Activated T-cell treated with anti-CD3 and anti-CD28 coated beads, Interleukin-2, amount 50 U/mL, for 72 hours (primary cell): ENCODE results near the gene IFT88. TPM values are rescaled to one million over a fixed set of nuclear protein-coding genes. Genes with fewer than 3 reads are reported as not detected.

ENCODE experiments used
- ATAC-seq, 2 donors: fragments of 150-1000 bp; cut with Tn5 transposase; replicated peaks in 1 of 2; 2 replicates each; pipeline ENCODE4 v1.10.0; 2021; ENCODE audit warnings: moderate library complexity in 2 of 2, mild to moderate bottlenecking in 1 of 2
- DNase-seq, 2 donors: peaks; one replicate each; pipeline ENCODE4 v3.0.0; 2021 to 2022; ENCODE audit warnings: mixed read lengths in 1 of 2
- H3K27ac Mint-ChIP-seq: one replicate; pipeline ENCODE4 v1.8.0; 2022; ENCODE audit warnings: mild to moderate bottlenecking, moderate library complexity, mixed read lengths
- H3K27me3 Mint-ChIP-seq: one replicate; pipeline ENCODE4 v1.8.0; 2022; ENCODE audit warnings: low read depth, mixed read lengths
- H3K36me3 Mint-ChIP-seq, 2 donors: one replicate each; pipeline ENCODE4 v1.8.0; 2022; ENCODE audit warnings: mixed read lengths in 2 of 2, mild to moderate bottlenecking in 1 of 2; ENCODE audit not compliant: insufficient read depth in 2 of 2
- H3K4me1 Mint-ChIP-seq: one replicate; pipeline ENCODE4 v1.8.0; 2022; ENCODE audit warnings: low read depth, mixed read lengths
- H3K4me3 Mint-ChIP-seq, 2 donors: one replicate each; pipeline ENCODE4 v1.8.0; 2022; ENCODE audit warnings: mild to moderate bottlenecking in 2 of 2, mixed read lengths in 2 of 2, moderate library complexity in 2 of 2
- H3K9me3 Mint-ChIP-seq, 2 donors: one replicate each; pipeline ENCODE4 v1.8.0; 2022; ENCODE audit warnings: mixed read lengths in 2 of 2
- total RNA-seq, 2 donors: library from RNA; stranded (reverse); gene quantifications; one replicate each; pipeline ENCODE4 v1.2.3, GENCODE V29; 2022

The IFT88 gene
- total RNA-seq, 2 donors from 2014 or later, result 5.0 to 5.5 TPM

DNA sequence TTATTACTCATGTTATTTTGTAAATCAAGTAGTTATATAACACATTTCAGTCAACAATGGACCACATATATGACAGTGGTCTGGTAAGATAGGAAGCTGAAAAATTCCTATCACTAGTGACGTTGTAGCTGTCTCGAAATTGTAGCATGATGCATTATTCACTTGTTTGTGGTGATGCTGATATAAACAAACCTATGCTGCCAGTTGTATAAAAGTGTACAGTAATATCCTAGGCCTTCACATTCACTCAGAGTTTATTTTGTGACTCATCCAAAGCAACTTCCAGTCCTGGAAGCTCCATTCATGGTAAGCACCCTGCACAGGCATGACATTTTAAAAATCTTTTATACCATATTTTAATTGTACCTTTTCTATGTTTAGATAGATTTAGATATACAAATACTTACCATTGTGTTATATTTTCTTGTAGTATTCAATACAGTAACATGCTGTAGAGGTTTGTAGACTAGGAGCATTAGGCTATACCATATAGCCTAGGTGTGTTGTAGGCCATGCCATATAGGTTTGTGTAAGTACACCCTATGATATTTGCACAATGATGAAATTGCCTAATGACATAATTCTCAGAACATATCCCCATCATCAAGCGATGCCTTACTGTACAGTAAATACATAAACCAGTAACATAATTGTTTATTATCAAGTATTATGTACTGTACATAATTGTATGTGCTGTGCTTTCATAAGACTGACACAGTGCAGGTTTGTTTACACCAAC, 49.3 kb downstream of the IFT88 start:
- no peak overlapping the region for H3K27ac Mint-ChIP-seq
- H3K36me3 Mint-ChIP-seq, result no peaks in the 10 kb centered on the region
- DNase-seq (no peak), ATAC-seq (no peak)
- no peaks in the 10 kb centered on the region for H3K27me3 Mint-ChIP-seq
- no peaks in the 10 kb centered on the region for H3K4me1 Mint-ChIP-seq
- no peaks in the 10 kb centered on the region for H3K9me3 Mint-ChIP-seq
- no peak overlapping the region for H3K4me3 Mint-ChIP-seq

DNA sequence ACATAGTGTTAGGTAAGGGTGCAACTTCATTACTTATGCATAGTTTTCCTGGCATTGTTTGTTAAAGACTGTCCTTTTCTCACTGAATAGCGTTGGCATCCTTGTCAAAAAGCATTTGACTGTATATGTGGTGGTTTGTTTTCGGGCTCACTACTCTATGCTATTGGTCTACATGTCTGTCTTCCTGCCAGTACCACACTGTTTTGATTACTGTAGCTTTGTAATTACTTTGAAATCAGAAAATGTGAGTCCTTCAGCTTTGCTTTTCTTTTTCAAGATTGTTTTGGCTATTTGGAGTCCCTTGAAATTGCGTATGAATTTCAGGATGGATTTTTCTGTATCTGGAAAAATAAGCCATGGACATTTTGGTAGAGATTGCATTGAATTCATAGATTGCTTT, 56.0 kb downstream of the IFT88 start:
- no peak overlapping the region for H3K27ac Mint-ChIP-seq
- H3K4me1 Mint-ChIP-seq, result no peaks in the 10 kb centered on the region
- ATAC-seq (no peak), DNase-seq (no peak)
- H3K27me3 Mint-ChIP-seq, result no peaks in the 10 kb centered on the region
- H3K4me3 Mint-ChIP-seq, result no peak overlapping the region
- H3K36me3 Mint-ChIP-seq, result peaks cover 4 to 7% of the 10 kb centered on the region in 2 donors
- H3K9me3 Mint-ChIP-seq, result no peaks in the 10 kb centered on the region

DNA sequence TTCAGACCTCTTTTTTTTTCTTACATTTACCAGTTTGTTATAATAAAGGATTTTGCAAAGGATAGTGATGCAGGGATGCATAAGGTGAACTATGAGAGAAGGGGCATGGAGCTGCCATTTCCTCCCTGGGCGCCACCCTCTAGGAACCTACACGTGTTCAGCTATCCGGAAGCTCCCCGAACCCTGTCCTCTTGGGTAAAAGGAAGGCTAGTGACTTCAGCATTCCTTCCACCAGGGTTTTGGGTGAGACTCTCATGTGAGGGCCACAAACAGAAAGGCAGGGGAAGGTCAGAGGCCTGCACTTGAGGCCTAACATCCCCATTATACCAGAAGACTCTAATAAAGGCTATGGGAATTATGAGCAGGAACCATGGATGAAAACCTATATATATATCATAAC, 57.3 kb downstream of the IFT88 start:
- Mint-ChIP-seq H3K4me3 (no peak overlapping the region), H3K27ac (no peak overlapping the region), H3K27me3 (no peaks in the 10 kb centered on the region), H3K36me3 (peaks cover 4 to 7% of the 10 kb centered on the region in 2 donors), H3K4me1 (no peaks in the 10 kb centered on the region), H3K9me3 (no peaks in the 10 kb centered on the region)
- DNase-seq (no peak), ATAC-seq (no peak)

DNA sequence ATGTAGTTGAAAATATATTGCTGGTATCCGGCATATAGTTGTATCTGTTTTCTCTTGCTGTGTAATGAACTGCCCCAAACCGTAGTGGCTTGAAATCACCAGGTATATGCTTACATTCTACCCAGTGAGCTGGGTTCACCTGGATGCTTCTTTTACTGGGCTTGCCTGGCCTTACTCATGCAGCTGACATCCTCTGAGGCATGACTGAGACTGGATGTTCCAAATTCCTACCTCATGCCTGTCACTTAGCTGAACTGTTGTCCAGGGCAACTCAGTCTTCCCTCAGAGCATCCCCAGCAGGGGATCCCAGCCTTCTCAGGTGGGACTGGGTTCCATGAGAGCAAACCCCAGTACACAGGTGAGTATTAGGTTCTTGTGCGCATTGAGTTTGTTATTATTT, 66.8 kb downstream of the IFT88 start:
- Mint-ChIP-seq H3K27me3 (no peaks in the 10 kb centered on the region), H3K27ac (no peak overlapping the region), H3K9me3 (no peaks in the 10 kb centered on the region), H3K36me3 (no peaks in the 10 kb centered on the region), H3K4me1 (peaks cover 6% of the 10 kb centered on the region), H3K4me3 (no peak overlapping the region)
- ATAC-seq (no peak), DNase-seq (no peak)

DNA sequence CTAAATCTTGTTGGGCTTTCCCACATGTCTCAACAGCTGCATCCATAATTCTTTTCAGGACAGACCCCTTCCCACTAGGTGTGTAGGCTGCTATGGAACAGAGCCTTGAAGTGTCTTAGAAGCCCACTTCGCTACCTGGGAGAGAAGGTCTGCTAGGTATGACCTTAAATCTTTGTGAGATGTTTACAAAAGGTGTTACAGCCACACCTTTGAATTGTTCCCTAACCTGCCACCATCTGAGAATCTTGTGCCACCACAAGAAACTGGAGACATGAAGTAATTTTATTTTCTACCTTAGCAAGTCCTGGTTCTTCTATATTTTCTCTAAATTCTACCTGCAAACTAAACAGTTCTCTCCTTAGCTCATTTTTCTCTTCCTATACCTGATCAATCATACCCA, 69.1 kb downstream of the IFT88 start:
- no peak for DNase-seq
- Mint-ChIP-seq H3K9me3 (no peaks in the 10 kb centered on the region), H3K4me3 (no peak overlapping the region), H3K27me3 (no peaks in the 10 kb centered on the region), H3K4me1 (peaks cover 6% of the 10 kb centered on the region), H3K27ac (no peak overlapping the region), H3K36me3 (no peaks in the 10 kb centered on the region)
- ATAC-seq, result no peak

DNA sequence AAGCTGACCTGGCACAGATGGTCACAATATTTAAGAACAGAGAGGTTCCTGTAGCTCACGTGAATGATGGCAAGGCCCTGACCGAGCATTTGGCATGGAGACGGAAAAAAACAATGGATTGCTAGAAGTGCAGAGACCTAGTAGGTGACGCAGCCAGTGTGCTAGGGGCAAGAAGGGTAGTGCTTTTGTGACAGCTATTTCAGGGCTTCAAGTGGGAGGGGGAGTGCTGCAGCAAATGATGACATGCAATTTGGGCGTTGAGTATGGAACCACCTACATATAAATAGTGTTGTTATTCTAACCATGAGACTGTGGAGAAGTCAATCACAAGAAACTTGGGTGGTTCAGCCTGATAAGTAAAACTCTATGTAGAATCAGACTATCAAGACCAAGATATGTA, 70.9 kb downstream of the IFT88 start:
- Mint-ChIP-seq H3K9me3 (no peaks in the 10 kb centered on the region), H3K27ac (no peak overlapping the region), H3K4me1 (peaks cover 6% of the 10 kb centered on the region), H3K36me3 (no peaks in the 10 kb centered on the region), H3K27me3 (no peaks in the 10 kb centered on the region), H3K4me3 (no peak overlapping the region)
- no peak for DNase-seq
- no peak for ATAC-seq

DNA sequence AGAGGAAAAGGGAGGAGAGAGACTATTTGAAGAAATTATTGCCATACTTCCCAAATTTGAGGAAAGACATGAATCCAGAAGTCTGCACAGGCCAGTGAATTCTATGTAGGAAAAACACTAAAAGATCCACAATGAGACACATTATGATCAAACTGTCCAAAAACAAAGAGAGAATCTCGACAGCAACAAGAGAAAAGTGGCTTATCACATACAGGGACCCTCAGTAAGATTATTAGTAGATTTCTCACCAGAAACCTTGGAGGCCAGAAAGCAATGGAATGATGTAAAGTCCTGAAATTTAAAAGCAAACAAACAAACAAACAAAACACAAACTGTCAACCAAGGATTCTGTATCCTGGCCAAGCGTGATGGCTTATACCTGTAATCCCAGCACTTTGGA, 80.8 kb downstream of the IFT88 start:
- Mint-ChIP-seq H3K4me1 (no peaks in the 10 kb centered on the region), H3K27ac (no peak overlapping the region), H3K36me3 (peaks cover 0 to 10% of the 10 kb centered on the region in 2 donors), H3K4me3 (no peak overlapping the region), H3K9me3 (no peaks in the 10 kb centered on the region), H3K27me3 (no peaks in the 10 kb centered on the region)
- ATAC-seq (no peak), DNase-seq (no peak)

DNA sequence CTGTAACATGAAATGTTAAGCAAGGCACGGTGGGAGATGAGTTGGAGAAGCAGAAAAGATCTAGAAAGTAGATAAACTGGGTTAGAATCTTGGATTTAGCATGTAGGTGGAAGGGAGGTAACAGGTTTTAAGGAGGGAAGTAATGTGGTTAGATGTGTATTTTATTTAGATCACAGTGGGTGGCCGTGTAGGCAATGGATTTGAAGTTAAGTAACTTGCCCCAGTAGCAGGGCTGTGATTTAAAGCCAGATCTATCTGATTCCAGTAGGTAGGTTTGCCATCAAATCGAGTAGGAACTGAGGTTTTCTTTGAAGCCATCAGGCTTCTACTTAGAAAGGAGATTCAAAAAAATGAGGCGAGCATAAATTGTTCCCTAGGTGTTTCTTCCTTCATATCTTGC, 86.0 kb downstream of the IFT88 start:
- Mint-ChIP-seq H3K27ac (no peak overlapping the region), H3K9me3 (no peaks in the 10 kb centered on the region), H3K36me3 (no peaks in the 10 kb centered on the region), H3K4me3 (no peak overlapping the region), H3K27me3 (no peaks in the 10 kb centered on the region), H3K4me1 (no peaks in the 10 kb centered on the region)
- DNase-seq (no peak), ATAC-seq (no peak)

DNA sequence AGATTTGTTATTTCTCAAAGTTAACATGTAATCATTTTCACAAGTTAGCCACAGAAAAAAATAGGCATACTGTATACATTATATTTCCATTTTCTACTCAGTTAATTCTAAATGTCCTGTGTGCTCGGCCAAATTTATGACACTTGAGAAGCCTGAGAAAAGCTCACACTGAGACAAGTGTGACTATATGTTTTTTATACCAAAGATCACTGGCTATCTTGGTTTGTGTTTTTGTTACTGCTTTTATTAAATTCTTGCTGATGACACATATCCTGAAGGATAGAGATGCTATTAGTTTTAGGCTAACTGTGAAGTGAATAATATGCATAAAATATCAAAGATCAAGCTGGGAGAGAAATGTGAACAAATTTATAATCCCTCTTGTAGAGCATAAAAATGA, 87.2 kb downstream of the IFT88 start:
- no peaks in the 10 kb centered on the region for H3K9me3 Mint-ChIP-seq
- H3K36me3 Mint-ChIP-seq, result no peaks in the 10 kb centered on the region
- no peak overlapping the region for H3K4me3 Mint-ChIP-seq
- H3K4me1 Mint-ChIP-seq, result no peaks in the 10 kb centered on the region
- H3K27me3 Mint-ChIP-seq, result no peaks in the 10 kb centered on the region
- ATAC-seq, result no peak
- DNase-seq, result no peak
- H3K27ac Mint-ChIP-seq, result no peak overlapping the region

DNA sequence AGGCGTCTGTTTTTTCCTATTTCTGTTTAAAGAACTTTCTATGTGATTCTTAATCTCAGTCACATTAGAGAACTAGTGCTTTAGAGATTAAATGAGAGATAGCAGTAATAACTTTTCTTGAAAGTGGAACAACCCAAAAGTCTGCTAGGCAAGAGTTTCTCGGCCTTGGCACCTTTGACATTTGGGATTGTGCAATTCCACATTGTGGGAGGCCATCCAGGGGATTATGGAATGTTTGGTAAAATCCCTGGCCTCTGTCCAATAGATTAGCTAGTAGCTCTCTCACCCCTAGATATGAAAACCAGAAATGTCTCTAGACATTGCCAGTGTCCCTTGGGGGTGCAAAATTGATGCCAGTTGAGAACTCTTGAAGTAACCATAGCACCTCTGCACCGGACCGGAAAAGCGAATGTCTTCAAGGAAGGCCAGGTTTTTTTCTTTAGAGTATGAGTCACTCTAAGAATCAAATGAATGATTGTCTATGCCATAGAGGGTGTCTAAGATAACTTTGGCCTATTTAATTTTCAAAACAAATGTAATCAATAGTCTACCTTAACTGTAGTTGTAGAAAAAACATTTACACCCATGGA, 91.6 kb downstream of the IFT88 start:
- Mint-ChIP-seq H3K27ac (no peak overlapping the region), H3K9me3 (no peaks in the 10 kb centered on the region)
- ATAC-seq, result no peak

DNA sequence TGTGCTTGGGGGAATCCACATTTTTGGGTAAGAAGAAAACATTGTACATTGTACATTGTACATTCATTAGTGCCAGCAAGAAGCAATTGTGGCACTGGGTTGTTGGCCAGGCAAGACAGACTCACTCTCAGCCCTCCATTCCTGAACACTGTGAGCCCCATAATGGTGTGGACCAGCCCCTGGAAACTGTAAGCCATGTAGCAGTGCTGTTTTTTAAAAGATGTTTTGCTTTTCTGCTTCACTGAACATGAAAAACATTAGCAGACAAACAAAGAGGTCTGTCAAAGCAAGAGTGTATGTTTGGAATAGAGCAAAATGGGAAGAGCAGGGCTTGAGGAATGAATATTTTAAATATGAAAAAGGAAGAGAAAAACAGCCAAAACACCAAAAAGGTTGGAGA, 97.4 kb downstream of the IFT88 start:
- Mint-ChIP-seq H3K27me3 (no peaks in the 10 kb centered on the region), H3K36me3 (no peaks in the 10 kb centered on the region), H3K4me3 (no peak overlapping the region), H3K27ac (no peak overlapping the region), H3K4me1 (no peaks in the 10 kb centered on the region), H3K9me3 (no peaks in the 10 kb centered on the region)
- no peak for DNase-seq
- ATAC-seq, result no peak

More for the DNA sequence above, 91.6 kb downstream of the IFT88 start:
- Mint-ChIP-seq H3K4me3 (no peak overlapping the region), H3K36me3 (no peaks in the 10 kb centered on the region), H3K27me3 (no peaks in the 10 kb centered on the region), H3K4me1 (no peaks in the 10 kb centered on the region)
- DNase-seq, result no peak

DNA sequence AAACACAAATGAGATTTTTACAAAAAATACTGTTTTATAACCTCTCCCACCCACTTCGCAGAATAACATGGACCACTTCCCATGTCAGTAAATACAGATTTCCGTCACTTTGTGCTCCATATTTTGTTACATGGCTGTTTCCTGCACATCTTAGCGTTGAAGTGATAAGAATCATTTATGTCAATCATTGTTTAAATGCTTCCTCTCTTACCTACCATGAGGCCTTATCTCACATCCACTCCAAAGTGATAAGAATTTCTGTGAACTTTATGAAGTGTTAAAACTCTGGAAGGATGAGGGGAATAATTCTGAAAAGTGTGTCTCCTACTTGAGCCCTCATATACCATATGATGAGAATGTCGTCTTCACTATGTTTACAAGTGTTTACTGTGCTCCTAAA, 100.0 kb downstream of the IFT88 start:
- Mint-ChIP-seq H3K27ac (no peak overlapping the region), H3K36me3 (no peaks in the 10 kb centered on the region)

DNA sequence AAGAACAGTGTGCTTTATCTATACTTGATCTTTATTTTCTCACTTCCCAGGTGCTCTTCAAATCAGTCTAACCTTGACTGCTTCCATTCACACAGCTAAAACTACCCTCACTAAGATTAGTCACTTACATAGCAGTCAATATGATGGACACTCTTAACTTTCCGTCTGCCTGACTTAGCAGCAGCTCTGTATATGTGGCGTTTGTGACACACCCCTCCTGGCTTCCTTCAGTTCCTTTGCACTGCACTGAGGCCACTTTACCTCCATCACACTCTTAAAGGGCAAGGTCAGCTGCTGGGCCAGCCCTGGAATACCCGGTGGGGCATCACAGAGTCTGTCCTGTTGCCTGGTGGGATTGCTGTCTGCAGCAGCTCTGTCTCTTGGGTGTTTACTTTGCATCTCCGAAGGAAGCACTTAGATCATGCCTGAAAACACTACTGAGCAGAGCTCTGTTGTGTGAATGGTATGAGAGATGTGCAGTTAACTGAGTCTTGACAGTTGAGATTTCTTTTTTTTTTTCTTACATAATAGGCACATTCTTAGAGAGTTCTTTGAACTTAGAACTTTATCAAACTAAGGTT, 101.0 kb downstream of the IFT88 start:
- no peaks in the 10 kb centered on the region for H3K36me3 Mint-ChIP-seq
- ATAC-seq (no peak), DNase-seq (no peak)
- no peaks in the 10 kb centered on the region for H3K9me3 Mint-ChIP-seq
- H3K27ac Mint-ChIP-seq, result no peak overlapping the region
- no peaks in the 10 kb centered on the region for H3K4me1 Mint-ChIP-seq
- H3K4me3 Mint-ChIP-seq, result no peak overlapping the region
- no peaks in the 10 kb centered on the region for H3K27me3 Mint-ChIP-seq

More for the DNA sequence above, 100.0 kb downstream of the IFT88 start:
- DNase-seq (no peak), ATAC-seq (no peak)
- no peak overlapping the region for H3K4me3 Mint-ChIP-seq
- no peaks in the 10 kb centered on the region for H3K9me3 Mint-ChIP-seq
- no peaks in the 10 kb centered on the region for H3K27me3 Mint-ChIP-seq
- H3K4me1 Mint-ChIP-seq, result no peaks in the 10 kb centered on the region

DNA sequence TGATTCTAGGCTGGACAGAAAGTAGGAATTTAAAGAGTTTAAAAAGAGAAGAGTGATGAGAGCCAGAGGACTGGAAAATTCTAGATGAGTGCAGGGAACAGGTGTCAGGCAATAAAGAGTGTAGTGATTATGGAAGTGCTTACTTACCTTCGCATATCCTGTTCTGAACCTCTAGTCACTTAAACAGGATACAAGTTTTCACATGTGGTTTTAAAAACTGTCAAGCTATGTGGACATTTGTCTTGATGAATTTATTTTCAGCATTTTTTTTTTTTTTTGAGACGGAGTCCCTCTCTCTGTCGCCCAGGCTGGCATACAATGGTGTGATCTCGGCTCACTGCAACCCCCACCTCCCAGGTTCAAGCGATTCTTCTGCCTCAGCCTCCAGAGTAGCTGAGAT, 102.2 kb downstream of the IFT88 start:
- Mint-ChIP-seq H3K27me3 (no peaks in the 10 kb centered on the region), H3K4me3 (no peak overlapping the region), H3K9me3 (no peaks in the 10 kb centered on the region), H3K36me3 (no peaks in the 10 kb centered on the region), H3K4me1 (no peaks in the 10 kb centered on the region), H3K27ac (no peak overlapping the region)
- DNase-seq, result no peak
- ATAC-seq, result no peak
